Omental fat pad (tissue), 4 donors: ENCODE results near the gene OOSP3. TPM values are rescaled to one million over a fixed set of nuclear protein-coding genes. Genes with fewer than 3 reads are reported as not detected.
"Not testable (repeated sequence)": the region's sequence is repeated elsewhere in the genome, so short reads cannot be mapped to it uniquely, and the experiment has no call there.

Experiments used
- ATAC-seq: fragments of 150-250 bp; one replicate; pipeline ENCODE4 v1.9.1; 2016; ENCODE audit warnings: mild to moderate bottlenecking, moderate library complexity; ENCODE audit not compliant: low FRiP score
- DNase-seq: peaks from one replicate; pipeline ENCODE4 v3.0.0-alpha.2; 2019; ENCODE audit warnings: low spot score
- CTCF ChIP-seq, 3 donors: fragments of 450-650 bp; IDR thresholded peaks; one replicate each; pipeline ENCODE4 v1.5.1; 2016 to 2017; ENCODE audit warnings: antibody characterized with exemption in 3 of 3, mild to moderate bottlenecking in 3 of 3, moderate library complexity in 2 of 3
- total RNA-seq, 4 donors: library from RNA; depleted of rRNA; stranded (reverse); fragments of >200 nt; gene quantifications; one replicate each; pipeline ENCODE4 v1.1.0, GENCODE V29; 2016

The OOSP3 gene
- total RNA-seq, 4 donors from 2014 or later = not detected

GRCh38 chr11:59894616-59895015 is 16.0 kb downstream of the OOSP3 start:
- no peak for DNase-seq
- TF ChIP-seq CTCF (IDR thresholded peaks at IDR 0.05) = no peak
- ATAC-seq = no peak

- no peak for TF ChIP-seq CTCF (IDR thresholded peaks at IDR 0.05)
- no peak for DNase-seq
- ATAC-seq = no peak
Measured at GRCh38 chr11:59898046-59898445, 19.5 kb downstream of the OOSP3 start.

- TF ChIP-seq CTCF (IDR thresholded peaks at IDR 0.05) = no peak
- no peak for ATAC-seq
- no peak for DNase-seq
Measured at GRCh38 chr11:59898650-59899049, 20.1 kb downstream of the OOSP3 start.

GRCh38 chr11:59899532-59899931 is 20.9 kb downstream of the OOSP3 start:
- DNase-seq (no peak), ATAC-seq (no peak)
- TF ChIP-seq CTCF (IDR thresholded peaks at IDR 0.05) = no peak

GRCh38 chr11:59900366-59901126 is 22.0 kb downstream of the OOSP3 start:
- ATAC-seq (no peak), DNase-seq (no peak)
- TF ChIP-seq CTCF (IDR thresholded peaks at IDR 0.05) = no peak

- ATAC-seq = no peak
- no peak for TF ChIP-seq CTCF (IDR thresholded peaks at IDR 0.05)
- no peak for DNase-seq
Measured at GRCh38 chr11:59901306-59901705, 22.7 kb downstream of the OOSP3 start.

GRCh38 chr11:59903569-59903968 is 25.0 kb downstream of the OOSP3 start:
- not testable (repeated sequence) for DNase-seq

More at GRCh38 chr11:59903569-59903968, 25.0 kb downstream of the OOSP3 start:
- not testable (repeated sequence) for ATAC-seq
